ENCODE measurements around the gene GAP43. TPM values are rescaled to one million over a fixed set of nuclear protein-coding genes. Genes with fewer than 3 reads are reported as not detected.
"Not testable (repeated sequence)": the region's sequence is repeated elsewhere in the genome, so short reads cannot be mapped to it uniquely, and the experiment has no call there.

GAP43 gene
- total and polyA plus RNA-seq, 4 donors: 144 to 608 (median 379) TPM

- DNase-seq (ENCODE audit: low read depth in 4 of 6, low spot score in 6 of 6): no peak
- Histone ChIP-seq H3K36me3 (ENCODE audit: control insufficient read depth, insufficient read depth, low read length) (peaks cover 2% of the 10 kb centered on the region), H3K27me3 (ENCODE audit: control insufficient read depth, insufficient read depth, low read length) (no peaks in the 10 kb centered on the region), H3K4me1 (ENCODE audit: control insufficient read depth, insufficient read depth, low read length) (no peaks in the 10 kb centered on the region), H3K4me3 (ENCODE audit: low read depth, low read length) (no peak overlapping the region), H3K27ac (ENCODE audit: low read depth, low read length) (no peak overlapping the region), H3K9me3 (ENCODE audit: control insufficient read depth, insufficient read depth, low read length) (no peaks in the 10 kb centered on the region)
- no CpG with 5 or more reads among the region's 3 CpGs for WGBS (ENCODE audit: insufficient coverage)
Measured at GRCh38 chr3:115725800-115726199, 102.5 kb downstream of the GAP43 start.

GRCh38 chr3:115727135-115727534 is 103.8 kb downstream of the GAP43 start:
- no peaks in the 10 kb centered on the region for H3K36me3 ChIP-seq (ENCODE audit: control insufficient read depth, insufficient read depth, low read length)
- no CpG with 5 or more reads among the region's 1 CpG for WGBS (ENCODE audit: insufficient coverage)
- no peaks in the 10 kb centered on the region for H3K4me1 ChIP-seq (ENCODE audit: control insufficient read depth, insufficient read depth, low read length)
- H3K27ac ChIP-seq (ENCODE audit: low read depth, low read length): no peak overlapping the region
- no peak overlapping the region for H3K4me3 ChIP-seq (ENCODE audit: low read depth, low read length)
- no peaks in the 10 kb centered on the region for H3K27me3 ChIP-seq (ENCODE audit: control insufficient read depth, insufficient read depth, low read length)
- no peaks in the 10 kb centered on the region for H3K9me3 ChIP-seq (ENCODE audit: control insufficient read depth, insufficient read depth, low read length)
- no peak for DNase-seq (ENCODE audit: low read depth in 4 of 6, low spot score in 6 of 6)

DNA sequence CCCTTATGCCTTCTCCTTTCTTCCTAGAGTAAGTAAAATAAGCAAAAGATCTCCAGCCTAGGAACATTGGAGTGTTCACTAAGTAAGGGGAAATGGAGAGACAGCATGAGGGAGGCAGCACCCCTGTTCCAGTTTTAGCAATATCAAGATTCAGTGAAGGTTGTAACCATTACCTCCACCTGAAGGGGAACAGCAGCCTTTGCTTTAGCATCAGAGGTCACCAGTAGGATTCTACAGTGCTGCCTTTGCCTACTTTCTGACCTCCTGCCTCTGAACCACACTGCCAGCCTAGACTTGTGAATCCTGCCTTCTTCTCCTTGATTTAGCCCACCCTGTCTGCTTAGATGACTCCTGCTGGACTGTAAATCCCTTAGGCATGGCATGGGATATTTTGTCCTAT is 104.7 kb downstream of the GAP43 start:
- DNase-seq (ENCODE audit: low read depth in 4 of 6, low spot score in 6 of 6): no peak

GRCh38 chr3:115736341-115736740 is 113.0 kb downstream of the GAP43 start:
- H3K27ac ChIP-seq (ENCODE audit: low read depth, low read length); DNase-seq (ENCODE audit: low read depth in 4 of 6, low spot score in 6 of 6); H3K9me3 ChIP-seq (ENCODE audit: control insufficient read depth, insufficient read depth, low read length); H3K36me3 ChIP-seq (ENCODE audit: control insufficient read depth, insufficient read depth, low read length); H3K4me3 ChIP-seq (ENCODE audit: low read depth, low read length); H3K27me3 ChIP-seq (ENCODE audit: control insufficient read depth, insufficient read depth, low read length); H3K4me1 ChIP-seq (ENCODE audit: control insufficient read depth, insufficient read depth, low read length): not testable (repeated sequence)
- no CpG with 5 or more reads among the region's 3 CpGs for WGBS (ENCODE audit: insufficient coverage)

More for the DNA sequence above, 104.7 kb downstream of the GAP43 start:
- H3K36me3 ChIP-seq (ENCODE audit: control insufficient read depth, insufficient read depth, low read length): no peaks in the 10 kb centered on the region
- H3K4me3 ChIP-seq (ENCODE audit: low read depth, low read length): no peak overlapping the region
- no peak overlapping the region for H3K27ac ChIP-seq (ENCODE audit: low read depth, low read length)
- H3K9me3 ChIP-seq (ENCODE audit: control insufficient read depth, insufficient read depth, low read length): no peaks in the 10 kb centered on the region
- no peaks in the 10 kb centered on the region for H3K4me1 ChIP-seq (ENCODE audit: control insufficient read depth, insufficient read depth, low read length)
- H3K27me3 ChIP-seq (ENCODE audit: control insufficient read depth, insufficient read depth, low read length): no peaks in the 10 kb centered on the region

DNA sequence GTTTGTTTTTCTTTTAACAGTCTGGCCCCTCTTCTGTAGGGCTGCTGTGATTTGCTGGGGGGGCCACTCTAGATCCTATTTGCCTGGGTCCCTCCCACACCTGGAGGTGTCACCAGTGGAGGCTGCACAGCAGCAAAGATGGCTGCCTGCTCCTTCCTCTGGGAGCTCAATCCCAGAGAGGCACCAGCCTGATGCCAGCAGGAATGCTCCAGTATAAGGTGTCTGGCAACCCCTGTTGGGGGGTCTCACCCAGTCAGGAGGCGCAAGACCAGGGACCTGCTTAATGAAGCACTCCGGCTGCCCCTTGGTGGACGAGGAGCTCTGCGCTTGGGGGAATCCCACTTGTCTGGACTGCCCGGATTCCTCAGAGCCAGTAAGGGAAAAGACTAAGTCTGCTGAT is 118.3 kb downstream of the GAP43 start:
- no peaks in the 10 kb centered on the region for H3K4me1 ChIP-seq (ENCODE audit: control insufficient read depth, insufficient read depth, low read length)
- H3K27ac ChIP-seq (ENCODE audit: low read depth, low read length): no peak overlapping the region
- H3K9me3 ChIP-seq (ENCODE audit: control insufficient read depth, insufficient read depth, low read length): no peaks in the 10 kb centered on the region
- H3K27me3 ChIP-seq (ENCODE audit: control insufficient read depth, insufficient read depth, low read length): no peaks in the 10 kb centered on the region
- no peaks in the 10 kb centered on the region for H3K36me3 ChIP-seq (ENCODE audit: control insufficient read depth, insufficient read depth, low read length)
- WGBS (ENCODE audit: insufficient coverage): 95% methylated on average over 5 of the region's 5 CpGs
- no peak for DNase-seq (ENCODE audit: low read depth in 4 of 6, low spot score in 6 of 6)
- no peak overlapping the region for H3K4me3 ChIP-seq (ENCODE audit: low read depth, low read length)

- not testable (repeated sequence) for H3K4me3 ChIP-seq (ENCODE audit: low read depth, low read length); H3K27me3 ChIP-seq (ENCODE audit: control insufficient read depth, insufficient read depth, low read length); H3K27ac ChIP-seq (ENCODE audit: low read depth, low read length); DNase-seq (ENCODE audit: low read depth in 4 of 6, low spot score in 6 of 6); H3K4me1 ChIP-seq (ENCODE audit: control insufficient read depth, insufficient read depth, low read length); H3K9me3 ChIP-seq (ENCODE audit: control insufficient read depth, insufficient read depth, low read length); H3K36me3 ChIP-seq (ENCODE audit: control insufficient read depth, insufficient read depth, low read length)
- WGBS (ENCODE audit: insufficient coverage): 80% methylated on average over 1 of the region's 4 CpGs
Measured at GRCh38 chr3:115744516-115744915, 121.2 kb downstream of the GAP43 start.

DNA sequence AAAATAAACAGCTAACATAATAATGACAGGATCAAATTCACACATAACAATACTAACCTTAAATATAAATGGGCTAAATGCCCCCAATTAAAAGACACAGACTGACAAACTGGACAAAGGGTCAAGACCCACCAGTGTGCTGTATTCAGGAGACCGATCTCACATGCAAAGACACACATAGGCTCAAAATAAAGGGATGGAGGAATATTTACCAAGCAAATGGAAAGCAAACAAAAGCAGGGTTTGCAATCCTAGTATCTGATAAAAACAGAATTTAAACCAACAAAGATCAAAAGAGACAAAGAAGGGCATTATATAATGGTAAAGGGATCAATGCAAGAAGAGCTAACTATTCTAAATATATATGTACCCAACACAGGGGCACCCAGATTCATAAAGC is 129.7 kb downstream of the GAP43 start:
- not testable (repeated sequence) for H3K36me3 ChIP-seq (ENCODE audit: control insufficient read depth, insufficient read depth, low read length); H3K4me3 ChIP-seq (ENCODE audit: low read depth, low read length); H3K9me3 ChIP-seq (ENCODE audit: control insufficient read depth, insufficient read depth, low read length); H3K4me1 ChIP-seq (ENCODE audit: control insufficient read depth, insufficient read depth, low read length); H3K27ac ChIP-seq (ENCODE audit: low read depth, low read length); H3K27me3 ChIP-seq (ENCODE audit: control insufficient read depth, insufficient read depth, low read length); DNase-seq (ENCODE audit: low read depth in 4 of 6, low spot score in 6 of 6)
- no CpG with 5 or more reads among the region's 1 CpG for WGBS (ENCODE audit: insufficient coverage)

DNA sequence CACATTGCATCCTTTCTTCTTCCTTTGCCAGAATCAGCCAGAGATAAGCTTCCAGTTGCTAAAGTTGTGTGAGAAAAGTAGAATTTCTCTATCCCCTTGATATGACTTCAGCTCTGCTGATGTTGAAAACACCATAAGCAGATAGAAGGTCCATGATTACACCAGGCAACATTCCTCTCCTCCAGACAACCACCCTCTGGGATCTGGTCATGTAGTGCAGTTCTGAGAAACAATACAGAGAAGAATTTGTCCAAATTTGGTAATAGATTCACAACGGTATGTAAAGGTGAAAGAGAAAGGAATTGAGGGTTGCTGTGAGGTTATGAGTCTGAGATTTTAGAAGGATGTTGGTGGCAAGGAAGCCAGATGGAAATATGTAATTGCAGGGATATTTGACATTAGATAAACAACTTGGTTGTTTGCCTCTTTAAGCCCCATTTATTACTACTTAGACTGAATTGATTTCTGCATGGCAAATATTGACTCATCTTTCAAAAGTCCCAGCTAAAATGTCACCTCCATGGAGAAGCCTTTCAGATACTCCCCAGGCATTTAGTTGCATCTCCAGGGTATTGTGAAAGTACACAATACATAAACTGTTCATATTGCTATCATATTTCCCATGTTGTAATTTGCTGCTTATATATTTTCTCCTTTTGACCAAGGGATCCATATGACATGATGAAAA is 134.9 kb downstream of the GAP43 start:
- H3K9me3 ChIP-seq (ENCODE audit: control insufficient read depth, insufficient read depth, low read length): no peaks in the 10 kb centered on the region
- DNase-seq (ENCODE audit: low read depth in 4 of 6, low spot score in 6 of 6): no peak
- no peak overlapping the region for H3K4me3 ChIP-seq (ENCODE audit: low read depth, low read length)
- H3K4me1 ChIP-seq (ENCODE audit: control insufficient read depth, insufficient read depth, low read length): no peaks in the 10 kb centered on the region
- H3K27ac ChIP-seq (ENCODE audit: low read depth, low read length): no peak overlapping the region
- no peaks in the 10 kb centered on the region for H3K36me3 ChIP-seq (ENCODE audit: control insufficient read depth, insufficient read depth, low read length)
- H3K27me3 ChIP-seq (ENCODE audit: control insufficient read depth, insufficient read depth, low read length): no peaks in the 10 kb centered on the region
- 90% methylated on average over 1 of the region's 1 CpG for WGBS (ENCODE audit: insufficient coverage)

GRCh38 chr3:115760716-115761115 is 137.4 kb downstream of the GAP43 start:
- WGBS (ENCODE audit: insufficient coverage): 67% methylated on average over 3 of the region's 3 CpGs
- no peak overlapping the region for H3K4me3 ChIP-seq (ENCODE audit: low read depth, low read length)
- no peaks in the 10 kb centered on the region for H3K36me3 ChIP-seq (ENCODE audit: control insufficient read depth, insufficient read depth, low read length)
- H3K27ac ChIP-seq (ENCODE audit: low read depth, low read length): no peak overlapping the region
- H3K9me3 ChIP-seq (ENCODE audit: control insufficient read depth, insufficient read depth, low read length): no peaks in the 10 kb centered on the region
- peak in 1 of 6 donors; percentile 71 for DNase-seq (ENCODE audit: low read depth in 4 of 6, low spot score in 6 of 6)
- no peaks in the 10 kb centered on the region for H3K4me1 ChIP-seq (ENCODE audit: control insufficient read depth, insufficient read depth, low read length)
- H3K27me3 ChIP-seq (ENCODE audit: control insufficient read depth, insufficient read depth, low read length): no peaks in the 10 kb centered on the region

- Histone ChIP-seq H3K4me3 (ENCODE audit: low read depth, low read length) (no peak overlapping the region), H3K9me3 (ENCODE audit: control insufficient read depth, insufficient read depth, low read length) (no peaks in the 10 kb centered on the region), H3K4me1 (ENCODE audit: control insufficient read depth, insufficient read depth, low read length) (no peaks in the 10 kb centered on the region), H3K27me3 (ENCODE audit: control insufficient read depth, insufficient read depth, low read length) (no peaks in the 10 kb centered on the region), H3K27ac (ENCODE audit: low read depth, low read length) (no peak overlapping the region), H3K36me3 (ENCODE audit: control insufficient read depth, insufficient read depth, low read length) (no peaks in the 10 kb centered on the region)
- no peak for DNase-seq (ENCODE audit: low read depth in 4 of 6, low spot score in 6 of 6)
Measured at GRCh38 chr3:115761927-115762305, 138.6 kb downstream of the GAP43 start.

Data from spinal cord (tissue), 10 donors.